BJ (cell line): Measurements from ENCODE around the gene ACTR5. TPM values are rescaled to one million over a fixed set of nuclear protein-coding genes. Genes with fewer than 3 reads are reported as not detected.

Experiments used
- CTCF ChIA-PET: fragments of 350-600 bp; formaldehyde crosslinking; extraction: SDS; loops from one replicate; lab custom pipeline; 2021; ENCODE audit warnings: antibody characterized with exemption, inconsistent platforms; lab: Yijun Ruan, JAX
- POLR2A ChIA-PET: fragments of 300-600 bp; sonication (Branson Sonifier 250); formaldehyde crosslinking; extraction: SDS; loops from one replicate; lab custom pipeline; 2021; ENCODE audit warnings: antibody characterized with exemption; lab: Charles Lee
- DNase-seq: peaks from one replicate; pipeline ENCODE4 v3.0.0-alpha.2; 2011; ENCODE audit warnings: low read depth
- H3K27me3 ChIP-seq: 2 replicates; pipeline ENCODE4 v1.6.0; 2011; ENCODE audit warnings: low read length; ENCODE audit not compliant: control insufficient read depth, insufficient read depth
- H3K36me3 ChIP-seq: 2 replicates; pipeline ENCODE4 v1.5.1; 2011; ENCODE audit warnings: low read length; ENCODE audit not compliant: control insufficient read depth, insufficient read depth
- H3K4me3 ChIP-seq: 2 replicates; pipeline ENCODE4 v1.5.1; 2011; ENCODE audit warnings: low read depth, mild to moderate bottlenecking, control low read depth, low read length
- polyA plus RNA-seq: library from polyadenylated mRNA; depleted of rRNA; stranded (reverse); fragments of >200 nt; gene quantifications from 2 replicates; pipeline ENCODE4 v1.2.3, GENCODE V29; 2011
- TF ChIP-seq, protein P1 (sequence below): IDR thresholded peaks from 2 replicates; pipeline ENCODE4 v1.5.1; 2011; ENCODE audit warnings: low read depth, mild to moderate bottlenecking, control low read depth, inconsistent platforms, low read length, moderate library complexity; ENCODE audit not compliant: insufficient read depth

Gene ACTR5
- polyA plus RNA-seq, 1 experiment = 5.4 TPM

GRCh38 chr20:38770970-38771369, 22.7 kb downstream of the ACTR5 start:
- ChIA-PET POLR2A (no interaction called here), CTCF (interaction anchor here (0.7 kb wide), 1 partner anchor 19 kb away, joined by 3 read pairs; no protein-coding TSS in a partner anchor)
- TF ChIP-seq, protein P1, sequence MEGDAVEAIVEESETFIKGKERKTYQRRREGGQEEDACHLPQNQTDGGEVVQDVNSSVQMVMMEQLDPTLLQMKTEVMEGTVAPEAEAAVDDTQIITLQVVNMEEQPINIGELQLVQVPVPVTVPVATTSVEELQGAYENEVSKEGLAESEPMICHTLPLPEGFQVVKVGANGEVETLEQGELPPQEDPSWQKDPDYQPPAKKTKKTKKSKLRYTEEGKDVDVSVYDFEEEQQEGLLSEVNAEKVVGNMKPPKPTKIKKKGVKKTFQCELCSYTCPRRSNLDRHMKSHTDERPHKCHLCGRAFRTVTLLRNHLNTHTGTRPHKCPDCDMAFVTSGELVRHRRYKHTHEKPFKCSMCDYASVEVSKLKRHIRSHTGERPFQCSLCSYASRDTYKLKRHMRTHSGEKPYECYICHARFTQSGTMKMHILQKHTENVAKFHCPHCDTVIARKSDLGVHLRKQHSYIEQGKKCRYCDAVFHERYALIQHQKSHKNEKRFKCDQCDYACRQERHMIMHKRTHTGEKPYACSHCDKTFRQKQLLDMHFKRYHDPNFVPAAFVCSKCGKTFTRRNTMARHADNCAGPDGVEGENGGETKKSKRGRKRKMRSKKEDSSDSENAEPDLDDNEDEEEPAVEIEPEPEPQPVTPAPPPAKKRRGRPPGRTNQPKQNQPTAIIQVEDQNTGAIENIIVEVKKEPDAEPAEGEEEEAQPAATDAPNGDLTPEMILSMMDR = no peak

DNA sequence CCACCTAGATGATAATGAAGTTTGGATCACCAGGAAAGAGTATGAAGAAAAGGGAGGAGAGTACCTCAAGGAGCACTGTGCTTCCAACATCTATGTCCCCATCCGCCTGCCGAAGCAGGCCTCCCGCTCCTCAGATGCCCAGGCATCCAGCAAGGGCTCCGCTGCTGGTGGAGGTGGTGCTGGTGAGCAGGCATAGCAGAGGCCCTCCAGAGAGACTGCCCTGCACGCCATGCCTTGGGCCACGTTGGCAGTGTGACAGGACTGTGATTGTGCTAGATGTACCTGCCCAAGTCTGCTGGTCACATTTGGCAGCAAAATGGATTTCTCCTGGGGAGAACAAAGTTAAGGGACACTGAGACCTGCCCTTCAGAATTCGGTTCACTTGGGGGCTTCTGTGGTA, 23.4 kb downstream of the ACTR5 start:
- DNase-seq = no peak
- peaks cover 9% of the 10 kb centered on the region for H3K36me3 ChIP-seq
- TF ChIP-seq, protein P1 = no peak
- ChIA-PET CTCF (interaction anchor here (0.7 kb wide), 1 partner anchor 20 kb away, joined by 3 read pairs; no protein-coding TSS in a partner anchor), POLR2A (no interaction called here)
- H3K4me3 ChIP-seq = no peak overlapping the region
- no peaks in the 10 kb centered on the region for H3K27me3 ChIP-seq

More at GRCh38 chr20:38770970-38771369, 22.7 kb downstream of the ACTR5 start:
- H3K4me3 ChIP-seq = no peak overlapping the region
- no peak for DNase-seq
- H3K27me3 ChIP-seq = no peaks in the 10 kb centered on the region
- peaks cover 9% of the 10 kb centered on the region for H3K36me3 ChIP-seq

DNA sequence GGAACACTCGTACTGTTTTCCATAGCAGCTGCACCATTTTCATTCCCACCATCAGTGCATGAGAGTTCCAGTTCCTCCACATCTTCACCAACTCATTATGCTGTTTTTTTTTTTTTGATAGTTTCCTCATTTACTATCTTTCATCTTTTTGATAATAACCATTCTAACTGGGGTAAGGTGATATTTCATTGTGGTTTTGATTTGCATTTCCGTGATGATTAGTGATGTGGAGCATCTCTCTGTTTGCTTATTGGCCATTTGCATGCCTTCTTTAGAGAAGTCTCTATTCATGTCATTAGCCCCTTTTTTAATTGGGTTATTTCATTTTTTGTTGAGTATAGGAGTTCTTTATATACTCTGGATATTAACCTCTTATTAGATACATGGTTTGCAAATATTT, 25.9 kb downstream of the ACTR5 start:
- ChIA-PET POLR2A (no interaction called here), CTCF (no interaction called here)
- Histone ChIP-seq H3K27me3 (no peaks in the 10 kb centered on the region), H3K4me3 (no peak overlapping the region), H3K36me3 (peaks cover 7% of the 10 kb centered on the region)
- TF ChIP-seq, protein P1 = no peak
- DNase-seq = no peak

GRCh38 chr20:38776363-38776762, 28.1 kb downstream of the ACTR5 start:
- H3K36me3 ChIP-seq = peaks cover 5% of the 10 kb centered on the region
- no peak for DNase-seq
- H3K4me3 ChIP-seq = no peak overlapping the region
- TF ChIP-seq, protein P1 = no peak
- ChIA-PET CTCF (interaction anchor here (0.8 kb wide), 1 partner anchor 11 kb away, joined by 3 read pairs; no protein-coding TSS in a partner anchor), POLR2A (no interaction called here)
- no peaks in the 10 kb centered on the region for H3K27me3 ChIP-seq

DNA sequence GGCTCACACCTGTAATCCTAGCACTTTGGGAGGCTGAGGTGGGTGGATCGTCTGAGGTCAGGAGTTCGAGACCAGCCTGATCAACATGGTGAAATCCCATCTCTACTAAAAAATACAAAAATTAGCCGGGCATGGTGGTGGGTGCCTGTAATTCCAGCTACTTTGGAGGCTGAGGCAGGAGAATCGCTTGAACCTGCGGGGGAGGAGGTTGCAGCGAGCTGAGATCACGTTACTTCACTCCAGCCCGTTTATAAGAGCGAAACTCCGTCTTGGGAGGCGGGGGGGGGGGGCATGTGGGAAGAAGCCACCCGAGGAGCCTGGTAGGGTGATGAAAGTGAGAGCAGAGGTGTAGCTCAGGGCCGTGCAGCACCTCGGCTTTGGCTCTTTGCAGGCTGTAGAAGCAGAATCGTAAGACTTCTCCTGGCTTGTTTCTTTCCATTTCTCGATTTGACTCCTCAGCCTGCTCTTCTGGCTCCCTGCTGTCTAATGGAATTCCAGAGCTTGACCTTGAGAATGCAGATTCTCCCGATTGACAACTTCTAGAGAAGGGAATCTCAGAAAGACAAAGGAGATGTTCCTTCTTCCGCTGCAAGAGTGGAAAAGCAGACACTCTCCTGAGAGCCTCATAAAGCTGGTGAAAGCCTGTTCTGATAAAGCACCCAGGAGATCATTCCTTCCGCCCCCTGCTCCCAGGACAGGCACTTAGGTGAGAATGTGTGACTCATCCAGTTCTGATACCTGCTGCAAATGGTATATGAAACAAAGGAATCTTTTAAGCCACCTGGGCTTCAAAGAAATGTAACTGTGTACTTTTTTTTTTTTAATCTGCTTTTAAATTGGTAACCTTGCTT, 31.2 kb downstream of the ACTR5 start:
- Histone ChIP-seq H3K4me3 (no peak overlapping the region), H3K27me3 (no peaks in the 10 kb centered on the region), H3K36me3 (no peaks in the 10 kb centered on the region)
- TF ChIP-seq, protein P1 = no peak
- DNase-seq = no peak
- POLR2A ChIA-PET = no interaction called here
- CTCF ChIA-PET = interaction anchor here (0.8 to 1.3 kb wide), 2 partner anchors 8 to 11 kb away, joined by 3 to 11 read pairs; no protein-coding TSS in a partner anchor
